Stromal cell of bone marrow (primary cell): ENCODE results near the gene EHBP1L1.

Experiments used
- DNase-seq: peaks from one replicate; pipeline ENCODE4 v3.0.0-alpha.2; 2012; ENCODE audit warnings: low read depth

The EHBP1L1 gene

DNA sequence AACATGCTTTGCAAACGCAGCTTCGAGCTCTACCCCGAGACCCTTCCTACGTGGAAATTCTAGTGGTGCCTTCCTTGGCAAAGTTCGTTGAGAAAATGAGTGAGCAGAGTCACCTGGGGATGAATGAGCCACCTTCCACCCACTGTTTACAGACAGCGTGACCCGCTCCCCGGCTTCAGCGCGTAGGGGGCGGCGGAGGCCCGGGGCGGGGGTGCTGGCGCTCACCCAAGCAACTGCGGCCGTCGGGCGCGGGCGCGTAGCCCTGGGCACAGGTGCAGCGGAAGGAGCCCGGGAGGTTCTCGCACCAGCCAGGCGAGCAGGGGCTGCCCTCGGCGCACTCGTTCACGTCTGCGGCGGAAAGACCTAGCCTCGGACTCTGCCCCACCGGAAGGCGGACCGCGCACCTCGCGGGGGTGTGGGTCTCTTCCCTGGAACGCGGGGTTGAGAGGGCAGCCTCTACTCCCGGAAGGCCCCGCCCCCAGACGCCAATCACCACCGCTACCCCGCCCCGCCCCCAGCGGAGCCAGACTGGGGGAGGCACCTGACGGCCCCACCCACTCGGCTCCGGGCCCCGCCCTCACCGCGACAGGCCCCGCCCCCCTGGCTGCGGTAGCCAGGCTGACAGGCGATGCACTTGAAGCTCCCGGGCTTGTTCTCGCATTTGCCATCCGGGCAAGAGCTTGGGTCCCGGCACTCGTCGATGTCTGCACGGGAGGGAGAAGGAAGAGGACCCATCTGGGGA, 29.5 kb upstream of the EHBP1L1 start:
- DNase-seq: no peak

DNA sequence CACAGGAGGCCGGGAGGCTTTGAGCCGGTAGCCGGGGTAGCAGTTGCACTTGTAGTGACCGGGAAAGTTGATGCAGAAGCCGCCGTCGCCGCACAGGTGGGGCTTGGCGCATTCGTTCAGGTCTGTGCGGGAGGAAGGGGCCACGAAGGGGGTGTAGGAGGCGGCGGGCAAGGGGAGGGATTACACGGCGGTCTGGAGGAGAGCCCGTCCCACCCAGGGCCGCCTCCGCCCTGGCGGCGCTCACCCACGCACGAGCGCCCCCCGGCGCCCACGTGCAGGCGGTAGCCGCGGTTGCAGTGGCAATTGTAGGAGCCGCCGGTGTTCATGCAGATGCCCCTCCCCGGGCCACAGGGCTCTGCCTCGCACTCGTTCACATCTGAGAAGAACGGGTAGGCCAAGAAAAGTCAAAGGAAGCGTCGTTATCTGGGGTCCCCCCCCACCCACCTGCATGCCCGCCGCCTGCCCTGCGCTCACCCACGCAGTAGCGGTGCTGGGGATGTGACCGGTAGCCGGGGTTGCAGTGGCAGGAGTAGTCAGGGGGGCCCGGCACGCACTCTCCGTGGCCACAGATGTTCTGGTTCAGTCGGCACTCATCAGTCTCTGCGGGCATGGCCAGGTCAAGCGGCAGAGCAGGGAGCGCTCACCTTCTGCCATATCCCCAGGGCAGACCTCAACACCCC, 28.3 kb upstream of the EHBP1L1 start:
- no peak for DNase-seq

DNA sequence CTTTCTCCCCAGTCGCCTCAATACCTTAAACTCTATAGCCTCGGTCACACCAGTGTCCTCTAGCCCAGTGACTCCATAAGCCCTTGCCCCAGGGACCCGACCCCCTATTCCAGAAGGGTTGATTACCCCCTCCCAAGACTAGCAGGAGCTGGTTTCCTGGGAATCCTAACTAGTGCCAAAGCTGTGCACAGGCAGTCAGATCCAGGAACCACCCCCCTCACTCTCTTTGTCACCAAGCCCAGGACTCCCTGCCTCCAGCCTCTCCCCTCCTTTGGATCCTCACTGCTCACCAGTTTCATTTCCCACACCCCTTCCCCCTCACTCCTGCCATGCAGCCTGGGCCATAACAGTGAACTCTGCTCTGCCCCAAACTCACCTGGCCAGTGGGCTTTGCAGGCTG, 27.5 kb upstream of the EHBP1L1 start:
- no peak for DNase-seq

DNA sequence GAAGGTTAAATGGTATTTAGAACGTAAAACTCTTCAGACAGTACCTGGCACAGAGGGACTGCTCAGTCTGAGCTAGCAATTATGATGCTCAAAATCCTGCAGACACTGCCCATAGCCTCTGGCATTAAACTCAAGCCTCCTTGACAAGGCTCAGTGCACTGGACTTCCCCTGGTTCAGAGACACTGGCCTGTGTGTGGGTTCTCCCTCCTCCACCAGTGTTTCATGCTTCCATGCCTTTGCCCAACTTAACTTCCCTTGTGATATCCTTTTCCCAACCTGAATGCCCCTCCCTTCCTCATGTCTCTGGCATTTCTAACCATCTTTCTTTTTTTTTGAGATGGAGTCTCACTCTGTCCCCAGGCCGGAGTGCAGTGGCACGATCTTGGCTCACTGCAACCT, 26.8 kb upstream of the EHBP1L1 start:
- no peak for DNase-seq

DNA sequence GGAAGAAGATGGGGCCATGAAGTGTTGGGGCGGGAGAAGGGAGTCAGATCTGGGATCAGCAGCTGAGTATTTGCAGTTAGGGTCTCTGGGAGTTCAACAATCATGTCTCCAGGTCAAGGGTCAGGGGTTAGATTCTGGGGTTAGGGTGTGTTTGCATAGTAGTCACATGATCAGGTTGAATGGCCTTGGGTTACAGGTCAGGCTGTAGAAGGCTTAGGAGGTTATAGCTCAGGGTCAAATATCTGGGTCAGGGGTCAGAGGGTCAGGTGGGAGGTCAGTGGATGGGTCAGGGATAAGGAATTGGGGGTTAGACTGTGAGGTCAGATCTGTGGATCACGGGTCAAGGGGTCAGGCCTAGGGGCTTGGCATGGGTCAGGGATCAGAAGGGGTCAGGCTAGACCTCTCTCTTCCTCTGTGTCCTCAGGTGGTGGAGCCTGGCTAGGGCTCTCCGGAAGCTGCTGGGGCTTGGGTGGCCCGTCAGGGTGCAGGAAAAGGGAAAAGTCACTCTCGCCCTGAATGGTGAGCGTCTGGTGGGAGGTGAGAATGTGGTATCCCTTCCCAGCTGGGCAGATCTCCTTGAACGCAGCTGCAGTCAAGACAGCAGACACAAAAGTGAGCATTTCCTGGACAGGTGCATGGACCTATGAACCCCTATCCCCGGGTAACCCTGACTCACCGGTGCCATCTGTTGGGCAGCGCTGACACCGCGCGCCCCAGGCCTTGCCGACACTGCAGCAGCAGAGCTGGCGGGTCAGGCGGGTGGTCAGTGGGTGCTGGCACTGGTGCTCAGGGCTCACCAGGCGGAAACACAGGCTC, 24.1 kb upstream of the EHBP1L1 start:
- no peak for DNase-seq

DNA sequence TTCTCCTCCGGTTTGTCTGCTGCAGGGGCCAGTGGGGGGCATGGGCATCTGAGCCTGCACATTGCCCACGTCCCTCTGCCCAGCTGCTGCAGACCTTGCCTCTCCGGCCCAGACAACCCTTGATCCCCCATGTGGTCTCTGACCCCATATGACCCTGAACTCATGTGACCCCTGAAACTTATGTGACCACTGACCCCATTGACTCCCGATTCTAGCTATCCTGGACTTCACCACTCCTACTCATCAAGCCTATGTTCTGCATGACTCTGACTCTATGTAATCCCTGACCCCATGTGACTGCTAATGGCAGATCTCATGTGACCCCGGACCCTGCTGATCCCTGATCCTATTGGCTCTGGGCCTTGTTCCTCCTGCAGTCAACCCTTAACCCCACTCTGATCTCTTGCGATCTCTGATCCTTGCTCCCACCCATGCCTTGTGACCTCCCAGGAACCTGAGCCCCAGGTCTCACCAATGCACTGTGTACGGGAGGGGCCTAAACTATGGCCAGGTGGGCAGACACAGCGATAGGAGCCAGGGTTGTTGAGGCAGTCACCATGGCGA, 23.4 kb upstream of the EHBP1L1 start:
- DNase-seq: no peak

DNA sequence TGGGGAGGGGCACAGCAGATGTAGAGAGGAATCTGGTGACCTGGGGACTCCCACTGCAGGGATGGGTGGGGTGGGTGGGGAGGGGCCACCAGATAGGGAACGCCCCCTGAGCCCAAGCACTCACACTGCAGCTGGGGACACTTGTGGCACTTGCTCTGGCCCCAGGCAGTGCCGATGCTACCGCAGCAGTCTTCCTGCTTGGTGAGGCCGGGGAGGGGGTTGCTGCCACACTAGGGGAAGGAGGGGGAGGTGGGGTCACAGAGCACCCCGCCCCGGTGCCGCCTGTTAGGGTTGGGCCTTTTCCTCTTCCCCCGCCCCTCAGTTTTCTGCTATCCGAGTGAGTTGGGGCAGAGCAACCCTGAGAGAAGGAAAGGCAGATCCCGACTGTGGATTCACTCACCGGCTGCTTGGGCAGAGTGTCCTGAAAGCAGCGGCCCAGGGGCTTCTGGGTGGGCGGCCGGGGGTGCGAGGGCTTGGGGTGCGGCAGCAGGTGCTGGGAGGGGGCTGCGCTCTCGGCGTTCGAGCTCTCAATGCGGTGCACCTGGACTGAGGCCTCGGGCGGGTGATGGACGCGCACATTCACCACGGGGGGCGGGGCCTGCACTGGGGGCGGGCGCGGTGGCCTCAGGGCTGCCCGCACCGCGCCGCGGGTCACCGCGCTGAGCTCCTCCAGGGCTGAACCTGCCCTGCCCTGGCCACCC, 22.4 kb upstream of the EHBP1L1 start:
- DNase-seq: no peak

DNA sequence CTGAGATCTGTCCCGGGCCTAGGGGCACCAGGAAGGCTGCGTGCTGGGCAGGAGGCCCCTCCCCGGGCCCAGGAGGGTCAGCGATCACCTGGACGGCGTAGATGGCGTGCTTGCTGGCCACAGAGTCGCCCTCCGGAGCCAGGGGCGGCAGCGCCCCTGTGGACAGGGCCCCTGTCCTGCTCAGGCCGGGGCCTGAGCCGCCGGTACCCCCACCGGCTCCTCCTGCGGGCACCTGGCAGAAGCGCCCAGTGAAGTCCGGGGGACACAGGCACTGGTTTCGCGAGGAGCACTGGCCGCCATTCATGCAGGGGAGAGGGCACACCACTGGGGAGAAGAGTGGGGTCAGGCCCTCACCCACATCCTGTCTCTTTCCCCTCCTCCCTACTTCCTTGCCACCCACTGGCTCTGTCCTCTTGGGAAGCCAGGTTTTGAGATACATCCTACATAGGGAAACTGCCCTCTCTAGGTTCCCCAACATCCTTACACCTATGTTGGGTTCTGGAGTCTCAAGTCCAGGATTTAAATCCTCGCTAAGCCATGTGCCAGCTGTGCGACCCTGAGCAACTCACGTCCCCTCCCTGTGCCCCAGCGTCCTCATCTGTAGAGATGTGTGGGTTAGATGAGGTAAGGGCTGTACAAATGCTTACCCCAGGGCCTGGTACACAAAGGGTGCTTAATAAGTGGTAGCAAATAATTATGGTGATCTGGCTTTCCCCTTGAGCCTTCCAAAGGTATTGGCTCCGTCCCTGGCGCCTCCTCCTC, 21.6 kb upstream of the EHBP1L1 start:
- no peak for DNase-seq

DNA sequence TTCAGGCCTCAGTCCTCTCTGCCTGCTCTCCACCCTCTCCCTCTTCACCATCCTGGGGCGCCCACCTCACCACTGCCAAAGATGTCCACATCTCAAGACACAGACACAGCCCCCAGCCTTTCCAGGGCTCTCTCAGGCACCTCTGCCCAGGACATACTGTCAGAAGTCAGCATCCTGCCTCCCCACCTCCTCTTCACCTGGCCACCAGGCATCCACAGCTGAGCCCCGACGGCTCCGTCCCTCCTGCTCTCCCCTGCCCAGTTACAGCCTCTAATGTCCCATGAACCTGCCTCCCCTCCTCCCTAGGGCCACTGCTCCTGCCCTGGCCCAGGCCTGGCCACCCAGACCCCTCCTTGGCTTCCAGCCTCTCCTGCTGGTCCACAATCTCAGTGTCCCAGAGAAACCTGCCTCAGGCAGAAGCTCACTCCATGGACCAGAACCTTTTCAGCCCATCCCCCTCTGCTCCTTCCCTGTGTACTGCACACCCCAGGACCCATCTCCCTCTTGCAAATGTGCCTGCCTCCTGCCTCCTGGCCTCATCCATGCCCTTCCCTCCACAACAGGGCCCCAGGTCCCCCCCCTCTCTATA, 20.9 kb upstream of the EHBP1L1 start:
- no peak for DNase-seq

DNA sequence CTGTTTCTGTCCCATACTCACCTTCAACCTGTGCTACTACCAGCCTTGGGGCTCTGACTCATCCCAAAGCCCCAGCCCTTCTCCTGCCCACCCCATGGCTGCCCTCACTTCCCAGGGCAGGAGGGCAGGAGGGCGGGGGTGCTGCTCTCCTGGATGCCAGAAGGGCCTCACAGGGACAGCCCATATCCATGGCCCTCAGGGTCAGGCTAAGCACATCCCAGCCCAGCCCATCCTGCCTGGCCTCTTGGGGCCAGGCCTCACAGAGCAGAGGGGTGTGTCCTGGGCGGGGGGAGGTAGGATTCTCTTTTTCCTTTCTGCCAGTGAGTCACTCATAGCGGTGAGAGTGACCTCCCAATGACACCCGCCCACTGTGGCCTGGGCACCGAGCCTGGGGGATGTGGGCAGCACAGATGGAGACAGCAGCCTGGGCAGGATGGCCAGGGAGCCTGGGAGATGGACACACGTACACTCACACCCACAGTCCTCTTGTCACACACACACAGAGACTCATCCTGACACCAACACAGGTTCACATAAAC, 20.1 kb upstream of the EHBP1L1 start:
- DNase-seq: peak; percentile 87

DNA sequence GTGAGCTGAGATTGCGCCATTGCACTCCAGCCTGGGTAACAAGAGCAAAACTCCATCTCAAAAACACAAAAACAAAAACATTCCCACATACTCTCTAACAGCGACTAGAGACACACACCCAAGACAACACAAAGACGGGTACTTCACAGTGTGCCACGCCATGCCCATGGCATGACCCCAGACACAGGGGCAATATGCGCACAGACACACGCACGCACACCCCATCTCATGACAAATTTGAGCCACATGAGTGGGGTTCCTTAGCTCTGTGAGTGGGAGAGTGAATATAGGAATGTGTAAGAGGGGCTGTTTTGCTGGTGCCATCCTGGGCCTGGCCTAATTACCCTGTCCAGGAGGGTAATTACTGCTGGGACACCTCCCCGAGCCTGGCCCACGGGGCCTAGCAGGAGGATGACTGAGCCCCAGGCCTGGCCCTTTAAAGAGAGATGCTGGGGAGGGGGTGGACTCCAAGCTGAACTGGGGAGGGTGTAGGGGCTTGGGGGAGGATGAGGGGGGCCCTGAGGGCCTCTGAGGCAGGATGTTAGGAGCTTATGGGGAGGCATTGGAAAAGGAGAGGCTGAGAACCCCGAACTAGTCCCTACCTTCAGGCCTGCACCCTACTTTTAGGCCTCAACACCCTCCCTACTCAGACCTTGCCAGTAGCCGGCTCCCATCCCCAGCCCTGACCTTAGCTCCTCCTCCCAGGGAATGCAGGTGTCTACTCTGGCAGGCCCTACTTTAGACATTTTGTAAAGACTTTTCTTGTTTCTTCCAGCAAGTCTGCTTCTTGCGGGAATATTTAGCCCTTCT, 19.2 kb upstream of the EHBP1L1 start:
- no peak for DNase-seq

DNA sequence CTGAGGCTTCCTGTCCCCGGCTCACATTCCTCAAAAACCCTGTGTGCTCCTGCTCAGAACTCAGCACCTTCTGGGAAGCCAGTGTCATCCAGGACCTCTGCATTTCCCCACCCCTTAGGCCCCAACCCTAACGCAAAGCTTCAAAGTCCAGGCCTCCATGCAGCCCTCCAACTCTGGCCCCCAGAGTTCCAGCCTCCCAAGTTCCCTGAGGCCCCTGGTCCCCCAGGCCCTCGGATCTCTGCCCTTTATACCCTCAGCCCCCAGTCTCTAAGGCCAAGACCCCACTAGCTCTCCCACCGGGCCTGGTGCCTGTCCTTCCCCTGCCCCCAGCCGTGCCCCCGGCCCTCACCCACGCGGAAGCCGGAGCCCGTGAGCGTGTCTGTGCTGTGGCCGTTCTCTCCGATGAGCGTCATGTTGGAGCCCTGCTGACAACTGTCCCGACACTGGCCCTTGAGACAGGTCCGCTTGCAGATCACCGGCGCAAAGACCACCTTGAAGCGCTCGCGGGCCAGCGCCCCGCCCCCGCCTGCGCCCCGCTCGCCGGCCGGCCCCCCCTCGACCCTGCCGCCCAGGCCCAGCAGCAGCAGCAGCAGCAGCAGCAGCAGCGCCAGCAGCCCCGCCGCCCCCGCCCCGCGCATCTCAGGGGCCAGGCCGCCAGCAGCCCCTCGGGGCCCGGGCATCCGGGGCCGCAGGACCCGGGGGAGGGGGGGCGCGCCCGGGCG, 18.4 kb upstream of the EHBP1L1 start:
- DNase-seq: no peak

DNA sequence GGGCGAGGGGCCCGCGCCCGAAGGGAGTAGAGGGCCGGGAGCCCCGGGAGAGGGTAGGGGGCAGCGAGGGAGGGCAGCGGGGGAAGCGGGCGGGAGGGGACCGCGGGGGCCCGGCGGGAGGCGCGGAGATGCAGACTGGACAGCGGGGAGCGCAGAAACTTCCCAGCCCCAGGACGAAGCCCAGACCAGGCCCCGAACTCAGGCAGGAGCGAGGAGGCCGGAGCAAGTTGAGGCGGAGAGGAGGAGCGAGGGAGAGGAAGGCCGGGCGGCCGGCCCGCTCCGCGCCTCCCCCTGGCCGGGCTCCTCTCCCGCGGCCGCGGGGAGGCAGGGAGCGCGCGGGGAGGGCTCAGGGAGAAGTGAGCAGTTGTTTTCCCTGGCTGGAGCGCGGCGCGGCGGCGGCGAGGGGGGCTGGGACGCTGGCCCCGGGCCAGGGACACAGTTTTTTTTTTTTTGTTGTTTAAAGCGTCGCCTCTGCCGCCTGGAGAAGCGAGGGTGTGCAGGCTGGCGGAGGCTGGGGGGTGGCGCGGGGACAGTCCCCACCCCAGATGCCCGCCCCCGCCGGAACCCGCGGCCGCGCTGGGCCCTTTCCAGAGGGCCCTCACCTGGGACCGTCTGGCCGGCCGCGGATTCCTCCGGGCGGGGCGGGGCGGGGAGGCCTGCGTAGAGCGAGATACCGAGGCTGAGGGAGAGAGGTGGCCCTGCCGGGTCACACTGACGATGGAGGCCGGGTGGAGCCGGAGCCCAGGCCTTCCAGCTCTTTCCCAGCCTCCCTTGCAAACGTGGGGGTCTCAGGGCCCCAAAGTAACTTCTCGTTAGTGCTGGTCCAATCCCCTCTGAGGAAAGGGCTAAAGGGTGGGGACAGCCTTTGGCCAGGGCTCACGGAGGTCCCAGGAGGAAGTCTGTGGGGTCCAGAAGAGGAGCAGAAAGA, 17.6 kb upstream of the EHBP1L1 start, which contains the start of gene LTBP3:
Gene LTBP3, minus strand, starts transcription at position 358 of the 928 bp plus-strand sequence. CDS start 400 bp downstream, outside the sequence.
- DNase-seq: peak; percentile 82

DNA sequence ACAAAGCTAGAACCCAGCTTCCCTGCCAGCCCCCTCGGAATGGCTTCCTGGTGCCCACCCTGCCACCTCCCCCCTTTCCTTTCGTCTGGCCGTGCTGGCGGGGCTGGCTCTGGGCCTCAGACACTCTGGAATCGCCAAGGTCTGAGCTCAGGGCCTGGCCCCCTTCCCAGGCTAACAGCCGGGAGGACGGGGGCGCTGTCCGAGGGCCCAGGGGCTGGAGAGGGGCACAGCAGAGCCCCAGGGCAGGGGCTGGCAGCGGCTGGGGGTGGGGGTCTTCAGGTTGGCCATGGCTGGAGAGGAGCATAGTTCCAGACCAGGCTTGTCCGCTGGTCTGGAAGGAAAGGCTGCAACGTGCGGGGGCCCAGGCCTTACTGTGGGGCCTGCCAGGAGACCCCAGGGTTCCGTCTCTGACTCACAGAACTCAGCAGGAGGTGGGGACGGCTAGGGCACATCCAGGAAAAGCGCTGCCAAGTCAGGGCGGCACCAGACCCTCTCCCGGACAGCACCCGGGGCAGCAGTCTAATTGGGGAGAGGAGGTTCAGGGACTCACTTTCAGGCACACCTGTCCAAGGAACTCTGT, 16.8 kb upstream of the EHBP1L1 start:
- no peak for DNase-seq

DNA sequence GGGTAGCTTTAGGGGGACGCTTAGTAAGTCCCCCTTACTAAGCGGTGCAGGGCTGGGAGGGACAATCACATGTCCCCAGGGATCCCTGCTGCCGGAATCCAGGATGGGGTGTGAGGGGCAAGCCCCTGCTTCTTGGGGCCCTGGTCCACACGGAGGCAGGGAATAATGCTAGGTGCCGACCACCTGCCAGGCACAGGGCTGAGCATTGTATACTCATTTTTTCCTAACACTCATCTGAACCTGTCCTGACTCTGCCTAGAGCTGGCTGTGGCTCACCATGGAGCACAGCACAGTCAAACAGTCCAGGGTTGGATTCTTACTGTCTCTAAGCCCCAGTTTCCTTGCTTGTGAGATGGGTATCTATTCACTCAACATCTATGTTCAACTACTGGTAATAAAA, 16.3 kb upstream of the EHBP1L1 start:
- DNase-seq: no peak

DNA sequence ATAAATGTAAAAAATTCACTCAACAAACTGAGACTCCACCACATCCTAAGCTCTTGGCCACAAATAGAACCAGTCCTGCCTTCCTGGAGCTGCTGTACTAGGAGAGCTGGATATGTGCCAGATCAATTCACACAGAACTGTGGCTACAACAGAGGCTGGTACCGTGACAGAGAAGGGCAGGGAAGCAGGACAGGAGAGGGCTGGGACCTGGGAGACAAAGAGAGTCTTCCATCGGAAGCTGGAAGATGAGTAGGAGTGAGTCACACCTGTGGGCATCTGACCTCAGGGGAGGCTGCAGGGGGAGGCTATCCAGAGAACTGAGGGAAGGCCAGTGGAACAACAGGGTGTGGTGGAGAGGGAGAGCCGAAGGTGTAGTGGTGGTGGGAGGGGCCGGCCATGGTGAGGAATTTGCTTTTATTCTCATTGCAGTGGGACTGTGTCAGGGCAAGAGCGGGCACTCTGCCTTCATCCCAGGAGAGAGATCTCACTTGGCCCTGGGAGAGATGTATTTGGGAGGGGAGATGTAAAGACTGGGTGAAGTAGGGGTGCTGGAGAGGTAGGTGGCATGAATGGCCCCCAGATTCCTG, 15.8 kb upstream of the EHBP1L1 start:
- DNase-seq: no peak
